NCI-H2107 treated with DMSO at 0.1 percent for 48 hours (cell line): ENCODE results near the gene DOLK.

Experiments
- DNase-seq: peaks from one replicate; lab custom pipeline; 2025; ENCODE audit not compliant: unreplicated experiment; lab: John Stamatoyannopoulos, UW

DOLK gene

DNA sequence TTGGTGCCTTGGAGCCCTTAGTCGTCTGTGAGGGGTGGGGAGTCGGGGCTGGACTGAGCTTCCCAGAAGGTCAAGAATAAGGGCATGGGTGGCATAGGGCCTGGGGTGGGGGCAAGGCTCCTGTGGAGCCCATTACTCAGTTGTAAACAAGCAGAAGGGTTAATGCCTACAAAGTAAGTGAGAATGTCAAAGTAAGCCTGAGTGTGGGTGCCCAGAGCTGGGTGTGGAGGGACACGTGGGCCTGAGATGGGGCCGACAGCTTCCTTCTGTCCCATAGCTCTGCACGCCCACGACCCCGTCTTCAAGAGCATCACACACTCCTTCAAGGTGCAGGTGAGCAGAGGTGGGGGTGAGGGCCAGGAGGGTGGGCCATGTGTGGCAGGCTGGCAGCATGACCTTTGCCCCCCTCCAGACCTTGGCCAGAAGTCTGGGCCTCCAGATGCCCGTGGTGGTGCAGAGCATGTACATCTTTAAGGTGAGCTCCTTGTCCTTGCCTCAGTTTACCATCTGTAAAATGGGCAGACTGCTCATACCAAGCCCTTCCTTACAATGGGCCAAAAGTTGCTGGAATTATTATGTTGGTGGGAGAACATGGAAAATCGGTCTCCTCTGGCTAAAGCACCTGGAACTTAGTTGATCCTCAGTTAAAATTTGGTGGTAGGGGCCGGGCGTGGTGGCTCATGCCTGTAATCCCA is 11.1 kb downstream of the DOLK start:
- DNase-seq, result no peak

GRCh38 chr9:128933731-128934130 is 13.7 kb downstream of the DOLK start:
- DNase-seq, result no peak

GRCh38 chr9:128929560-128929959 is 17.8 kb downstream of the DOLK start:
- DNase-seq, result no peak

DNA sequence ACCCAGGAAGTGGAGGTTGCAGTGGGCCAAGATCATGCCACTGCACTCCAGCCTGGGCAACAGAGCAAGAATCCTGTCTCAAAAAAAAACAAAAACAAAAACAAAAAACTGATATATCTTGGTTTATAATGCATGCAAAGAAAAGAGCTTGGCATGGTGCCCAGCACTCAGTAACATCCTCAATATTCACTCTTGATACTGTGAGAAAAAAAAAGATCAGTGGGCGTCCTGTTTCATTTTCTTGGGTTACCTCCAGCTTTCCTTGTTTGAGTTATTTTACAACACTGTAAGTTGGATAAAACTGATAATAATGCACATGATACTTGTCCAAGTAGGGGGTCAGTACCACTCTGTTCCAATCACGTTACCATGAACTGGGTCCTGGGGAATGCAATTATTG is 18.8 kb downstream of the DOLK start:
- DNase-seq, result no peak

GRCh38 chr9:128927731-128928411 is 19.5 kb downstream of the DOLK start:
- DNase-seq, result no peak

- no peak for DNase-seq
Measured at GRCh38 chr9:128923493-128923883, 23.9 kb downstream of the DOLK start.

GRCh38 chr9:128921881-128922763 is 25.3 kb downstream of the DOLK start:
- DNase-seq, result no peak

GRCh38 chr9:128920381-128921058 is 26.9 kb downstream of the DOLK start, which contains the start of gene PHYHD1:
Gene PHYHD1 (plus strand): TSS chr9:128920982. CDS start chr9:128922324, 1,342 bp downstream.
- DNase-seq, result no peak

- no peak for DNase-seq
Measured at GRCh38 chr9:128919402-128920089, 27.9 kb downstream of the DOLK start.

- DNase-seq, result no peak
Measured at GRCh38 chr9:128918921-128919320, 28.5 kb downstream of the DOLK start.

GRCh38 chr9:128917151-128917849 is 30.1 kb downstream of the DOLK start:
- DNase-seq, result no peak

DNA sequence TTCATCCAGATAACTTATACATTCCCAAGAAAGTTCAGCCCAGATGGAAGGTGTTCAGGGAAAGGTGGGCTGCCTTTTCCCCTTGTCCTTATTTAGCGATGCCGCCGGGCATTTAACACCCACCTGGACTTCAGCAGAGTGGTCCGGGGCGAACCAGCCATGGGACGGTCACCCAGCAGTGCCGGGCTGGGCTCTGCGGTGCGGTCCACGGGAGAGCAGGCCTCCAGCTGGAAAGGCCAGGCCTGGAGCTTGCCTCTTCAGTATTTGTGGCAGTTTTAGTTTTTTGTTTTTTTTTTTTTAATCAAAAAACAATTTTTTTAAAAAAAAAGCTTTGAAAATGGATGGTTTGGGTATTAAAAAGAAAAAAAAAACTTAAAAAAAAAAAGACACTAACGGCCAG is 30.7 kb downstream of the DOLK start:
- no peak for DNase-seq

GRCh38 chr9:128916204-128916603 is 31.2 kb downstream of the DOLK start:
- DNase-seq, result no peak

DNA sequence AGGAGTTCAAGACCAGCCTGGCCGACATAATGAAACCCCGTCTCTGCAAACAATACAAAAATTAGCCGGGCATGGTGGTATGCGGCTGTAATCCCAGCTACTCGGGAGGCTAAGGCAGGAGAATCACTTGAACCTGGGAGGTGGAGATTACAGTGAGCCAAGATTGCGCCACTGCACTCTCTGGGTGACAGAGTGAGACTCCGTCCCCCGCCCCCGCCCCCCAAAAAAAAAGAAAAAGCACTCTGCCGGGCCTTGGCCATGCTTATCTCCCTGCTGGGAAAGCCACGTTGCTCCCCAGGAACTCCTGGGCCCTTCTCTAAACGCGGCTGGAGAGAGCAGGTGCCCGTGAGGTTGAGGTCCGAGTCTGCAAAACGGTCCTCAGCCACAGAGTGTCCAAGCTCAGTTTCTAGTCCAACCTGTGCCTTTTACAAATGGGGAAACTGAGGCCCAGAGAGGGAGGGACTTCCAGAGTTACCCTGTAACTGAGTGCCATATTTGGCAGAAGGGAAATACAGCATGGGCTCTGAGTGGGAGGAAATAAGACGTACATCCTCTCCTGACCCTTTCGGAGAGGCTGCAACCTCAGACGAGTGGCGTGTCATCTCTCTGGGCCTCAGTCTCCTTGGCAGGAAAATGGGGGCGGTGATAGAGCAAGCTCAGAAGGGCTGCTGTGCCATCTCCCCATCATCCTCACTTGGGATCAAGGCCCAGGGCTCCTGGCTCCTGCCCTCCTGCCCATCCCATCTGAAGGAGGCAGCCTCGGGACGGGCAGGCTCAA is 33.2 kb downstream of the DOLK start:
- no peak for DNase-seq

GRCh38 chr9:128913048-128913900 is 34.1 kb downstream of the DOLK start:
- DNase-seq, result no peak

- no peak for DNase-seq
Measured at GRCh38 chr9:128912270-128912853, 35.0 kb downstream of the DOLK start.

- no peak for DNase-seq
Measured at GRCh38 chr9:128911529-128912035, 35.8 kb downstream of the DOLK start.

DNA sequence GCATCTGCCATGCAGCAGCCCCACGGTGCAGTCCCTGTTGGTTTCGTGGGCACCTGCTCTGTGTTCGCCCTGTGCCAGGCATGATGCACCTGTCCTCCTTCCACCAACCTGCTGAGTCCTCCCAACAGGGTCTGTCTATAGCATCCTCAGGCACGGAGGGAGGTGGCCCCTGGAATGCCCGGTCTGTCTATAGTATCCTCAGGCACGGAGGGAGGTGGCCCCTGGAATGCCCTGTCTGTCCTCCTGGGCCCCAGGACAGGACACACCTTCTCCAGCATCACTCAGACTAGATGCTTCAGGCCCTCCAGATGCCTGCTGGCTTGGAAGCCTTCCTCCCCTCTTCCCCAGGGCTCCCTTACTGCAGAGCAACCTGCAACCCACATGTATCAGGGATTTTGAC is 36.5 kb downstream of the DOLK start:
- no peak for DNase-seq
